Nucleus accumbens (tissue), 56 donors: Measurements from ENCODE around the gene FOXJ3.

ENCODE experiments used
- DNase-seq, 56 donors: peaks; one replicate each; lab custom pipeline; 2025; lab: John Stamatoyannopoulos, UW

FOXJ3 gene

DNA sequence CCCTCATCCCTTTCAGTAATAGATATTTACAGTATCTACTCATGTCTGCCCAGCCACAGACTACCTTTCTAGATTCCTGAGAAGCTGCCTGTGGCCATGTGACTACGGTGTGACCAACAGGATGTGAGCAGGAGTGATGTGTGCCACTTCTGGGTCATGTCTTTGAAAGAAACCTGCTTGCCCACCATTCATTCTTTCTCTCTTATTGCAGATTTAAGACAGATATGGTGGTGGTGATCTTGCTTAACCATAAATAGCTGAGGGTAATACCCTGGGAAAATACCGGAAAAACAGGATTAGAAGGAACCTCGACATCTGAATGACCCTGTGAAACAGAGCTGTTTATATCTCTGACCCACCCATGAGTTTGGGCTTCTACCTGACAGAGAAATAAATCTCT, 128.9 kb downstream of the FOXJ3 start:
- no peak for DNase-seq

DNA sequence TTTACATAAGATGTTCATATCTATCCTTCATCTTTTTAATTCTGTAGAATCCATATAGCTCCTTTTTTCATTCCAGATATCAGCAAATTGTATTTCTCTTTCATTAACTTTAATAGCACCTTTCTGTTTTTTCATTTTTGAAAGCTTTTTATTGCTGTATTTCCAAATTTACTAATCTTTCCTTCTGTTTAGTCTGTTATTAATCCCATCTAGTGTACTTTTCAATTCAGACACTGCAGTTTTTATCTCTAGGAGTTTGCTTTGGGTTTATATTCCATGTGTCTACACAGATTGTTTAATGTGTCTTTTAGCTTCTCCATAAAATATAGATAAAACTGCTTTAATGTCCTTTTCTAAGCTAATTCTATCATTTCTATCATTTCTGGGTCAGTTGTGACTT, 133.0 kb downstream of the FOXJ3 start:
- DNase-seq = no peak

DNA sequence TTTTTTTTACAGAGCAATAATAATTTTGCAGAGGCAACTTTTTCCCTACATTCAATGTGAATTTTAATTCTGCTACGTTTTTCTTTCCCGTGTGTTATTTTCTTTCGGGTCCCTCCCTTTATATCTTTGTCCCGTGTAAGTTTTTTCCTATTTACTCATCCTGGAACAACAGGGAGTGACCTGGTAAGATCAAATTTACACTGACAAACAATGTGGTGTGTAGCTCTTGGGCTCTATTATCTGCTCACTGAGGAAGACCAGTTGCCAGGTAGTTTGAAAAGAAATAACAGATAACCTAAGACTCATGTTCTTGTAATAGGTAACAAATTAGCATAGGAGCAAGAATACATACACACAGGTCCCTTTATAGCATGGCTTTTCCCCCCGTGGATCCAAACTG, 136.8 kb downstream of the FOXJ3 start:
- DNase-seq = no peak

DNA sequence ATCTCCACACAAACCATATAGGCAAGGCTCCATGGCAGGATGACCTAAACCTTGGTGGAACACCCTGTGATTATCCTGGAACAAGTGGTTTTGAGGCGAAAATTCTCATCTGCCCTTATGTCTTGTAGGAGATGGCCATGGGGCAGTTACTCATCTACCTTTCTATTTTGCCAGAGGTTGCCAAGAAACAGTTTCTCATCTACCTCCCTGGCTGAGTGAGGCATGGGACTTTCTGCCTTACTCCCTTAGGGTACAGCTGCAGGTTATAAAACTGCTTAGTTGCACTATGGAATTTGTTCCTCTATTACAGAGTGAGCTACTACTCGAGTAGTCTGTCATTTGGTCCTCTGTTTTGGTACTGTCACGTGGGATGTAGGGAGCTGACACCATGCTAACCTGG, 139.2 kb downstream of the FOXJ3 start:
- no peak for DNase-seq

DNA sequence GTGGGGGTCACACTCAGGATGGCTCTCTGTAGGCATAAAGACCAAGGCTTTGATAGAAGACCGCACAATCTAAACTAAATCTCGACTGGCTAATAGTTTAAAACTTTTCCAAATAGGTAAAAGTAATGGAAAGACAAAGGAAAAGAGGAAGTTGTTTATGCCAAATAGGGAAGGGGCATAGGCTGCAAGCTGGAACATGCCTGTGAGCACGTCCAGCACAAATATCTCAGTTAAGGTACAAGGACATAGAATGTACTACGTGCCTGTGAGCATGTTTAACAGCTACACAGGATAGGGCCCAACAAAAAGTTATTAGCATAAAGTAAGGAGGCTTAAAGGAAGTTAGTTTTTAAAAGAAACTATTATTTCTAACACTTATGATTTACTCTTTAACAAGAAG, 142.9 kb downstream of the FOXJ3 start:
- DNase-seq = no peak

DNA sequence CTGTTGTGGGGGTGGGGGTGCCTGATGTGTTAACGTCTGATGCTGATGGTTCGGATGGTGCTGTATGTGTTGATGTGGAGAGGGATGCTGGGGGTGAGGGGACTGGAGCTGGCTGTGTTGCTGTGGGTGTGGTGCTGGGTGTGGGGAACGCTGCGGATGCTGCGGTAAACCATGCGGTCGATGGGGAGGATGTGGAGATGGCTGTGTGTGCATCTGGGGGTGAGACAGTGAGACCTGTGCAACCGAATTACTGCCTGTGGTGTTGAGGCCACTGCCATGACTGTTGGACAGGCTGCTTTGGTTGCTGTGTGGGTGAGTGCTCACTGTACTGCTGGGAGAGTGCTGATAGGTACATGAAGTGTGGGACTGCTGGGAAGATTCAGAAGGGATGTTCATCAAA, 143.7 kb downstream of the FOXJ3 start:
- DNase-seq = no peak

DNA sequence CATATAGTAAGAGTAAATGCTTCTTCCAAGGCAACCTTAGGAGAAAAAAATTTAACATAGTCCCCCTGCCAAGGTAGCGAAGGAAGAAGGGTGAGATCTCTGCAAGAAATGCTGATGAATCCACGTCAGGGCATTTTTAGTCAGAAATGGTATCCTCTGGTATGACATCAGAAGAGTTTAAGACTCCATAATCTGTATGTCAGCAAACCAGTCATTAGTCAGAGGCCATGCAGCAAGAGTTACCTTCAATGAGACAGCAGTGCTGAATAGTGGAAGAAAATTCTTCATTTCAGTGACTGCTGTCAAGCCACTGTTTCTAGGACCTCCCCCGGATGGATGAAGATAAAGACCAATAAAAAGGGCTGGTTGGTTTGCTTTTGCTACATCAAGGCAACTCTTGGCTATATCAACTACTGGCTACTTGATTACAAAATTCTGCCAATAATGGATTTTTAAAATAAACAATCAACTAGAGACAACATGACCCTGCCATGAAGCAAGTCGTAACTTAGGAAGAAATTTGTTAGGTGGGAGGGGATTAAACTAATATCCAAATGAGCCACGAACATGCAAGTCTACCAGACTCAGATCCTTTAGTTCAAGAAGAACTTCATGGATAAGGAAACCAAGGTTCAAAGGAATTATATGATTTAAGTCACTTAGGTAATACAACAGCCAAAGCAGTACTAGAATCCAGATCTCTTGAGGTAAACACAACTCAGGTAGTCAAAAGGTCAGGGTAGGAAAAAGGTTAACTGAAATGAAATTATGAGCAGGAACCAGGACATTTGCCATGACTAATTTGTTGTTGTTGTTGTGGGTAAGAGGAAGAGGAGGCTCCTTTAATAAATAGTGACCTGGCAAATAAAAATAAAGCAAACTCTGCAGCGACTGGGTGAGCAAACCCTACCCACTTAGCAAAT, 144.8 kb downstream of the FOXJ3 start:
- DNase-seq = no peak

DNA sequence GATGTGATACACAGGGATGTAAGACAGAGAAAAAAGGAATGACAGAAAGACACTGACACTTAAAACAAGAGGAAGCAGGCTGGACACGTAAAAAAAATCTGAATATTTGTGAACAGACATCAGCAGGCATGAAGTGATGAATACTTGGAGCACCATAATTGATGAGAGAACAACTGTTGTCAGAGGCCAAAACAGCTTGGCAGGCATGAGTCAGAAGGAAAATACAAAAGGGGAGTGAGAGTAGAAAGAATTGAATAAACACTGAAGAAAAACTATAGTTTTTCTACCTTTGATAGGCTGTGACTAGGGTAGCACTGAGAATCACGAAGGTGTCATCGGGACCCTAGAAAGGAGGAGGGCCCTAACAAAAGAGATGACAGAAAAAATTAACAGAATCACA, 148.9 kb downstream of the FOXJ3 start:
- no peak for DNase-seq

DNA sequence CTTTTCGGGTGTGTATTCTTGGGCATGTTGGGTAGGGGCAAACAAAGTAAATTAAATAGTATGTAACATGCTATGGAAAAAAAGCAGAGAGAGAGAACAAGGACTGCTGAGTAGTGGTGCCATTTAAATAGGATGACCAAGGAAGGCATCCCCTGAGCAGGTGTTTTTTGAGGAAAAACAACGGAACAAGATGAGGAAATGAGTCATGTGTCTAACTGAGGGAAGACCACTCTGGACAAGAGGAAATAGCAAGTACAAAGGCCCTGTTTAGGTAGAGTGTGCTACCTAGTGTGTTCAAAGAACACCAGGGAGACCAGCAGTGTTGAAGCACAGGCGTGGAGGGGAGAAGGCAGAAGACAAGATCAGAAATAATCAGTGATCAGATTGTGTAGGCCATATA, 150.4 kb downstream of the FOXJ3 start:
- no peak for DNase-seq

DNA sequence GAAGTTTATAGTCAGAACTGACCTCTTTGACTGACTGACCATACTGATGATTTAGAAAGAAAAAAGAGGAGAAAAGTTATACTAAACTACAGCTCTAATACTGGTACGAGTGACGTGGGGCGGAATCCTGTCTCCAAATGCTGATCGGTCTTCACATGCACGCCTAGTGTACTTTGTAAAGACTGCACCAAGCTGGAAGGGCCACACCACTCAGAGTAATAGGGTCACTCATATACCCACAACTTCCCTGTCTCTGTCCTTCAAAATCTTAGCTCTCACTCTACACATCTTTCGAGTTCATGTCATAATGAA, 151.1 kb downstream of the FOXJ3 start:
- no peak for DNase-seq

DNA sequence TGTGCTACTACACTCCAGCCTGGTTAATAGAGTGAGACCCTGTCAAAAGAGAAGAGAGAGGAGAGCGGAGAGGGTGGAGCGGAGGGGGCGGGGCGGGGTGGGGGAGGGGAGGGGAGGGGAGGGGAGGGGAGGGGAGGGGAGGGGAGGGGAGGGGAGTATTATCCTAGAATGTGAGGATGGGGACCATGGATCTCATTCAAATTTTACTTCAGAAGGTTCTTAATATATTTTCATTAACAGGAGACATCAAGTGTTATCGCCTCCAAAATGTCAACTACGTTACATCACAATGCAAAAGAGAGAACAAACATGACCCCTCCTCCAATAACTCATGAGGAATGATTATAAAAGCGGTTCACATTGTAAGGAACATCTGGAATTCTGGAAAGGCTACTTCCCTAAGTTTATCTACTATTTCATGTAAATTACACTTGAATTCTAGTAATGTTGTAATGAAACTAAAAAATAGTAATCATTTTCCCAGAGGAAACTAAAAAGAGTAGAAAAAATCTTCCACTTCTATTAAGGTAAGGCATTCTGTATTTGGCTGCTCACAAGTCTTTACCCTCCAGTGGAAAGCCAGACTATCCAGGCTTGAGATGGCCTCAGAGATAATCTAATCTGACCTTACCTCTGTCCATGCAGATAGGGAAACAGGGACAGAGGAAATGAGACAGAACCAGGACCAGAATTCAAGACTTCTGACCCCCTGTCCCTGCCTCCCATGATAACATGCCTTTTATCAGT, 151.7 kb downstream of the FOXJ3 start:
- no peak for DNase-seq

DNA sequence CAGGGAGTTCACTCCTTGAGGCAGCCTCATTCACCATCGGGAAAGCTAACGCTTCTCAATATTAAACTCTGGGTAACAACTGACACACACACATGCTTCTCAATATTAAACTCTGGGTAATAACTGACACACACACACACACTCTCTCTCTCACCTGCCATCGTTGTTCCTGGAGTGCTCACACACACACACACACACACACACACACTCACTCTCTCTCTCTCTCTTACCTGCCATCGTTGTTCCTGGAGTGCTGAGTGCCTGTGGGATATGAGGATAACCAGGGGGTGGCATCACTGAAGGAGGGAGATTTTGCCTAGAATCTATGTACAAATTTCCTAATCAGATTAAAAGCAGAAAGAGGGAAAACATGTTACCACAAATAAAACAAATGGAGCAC, 153.3 kb downstream of the FOXJ3 start:
- DNase-seq = no peak

DNA sequence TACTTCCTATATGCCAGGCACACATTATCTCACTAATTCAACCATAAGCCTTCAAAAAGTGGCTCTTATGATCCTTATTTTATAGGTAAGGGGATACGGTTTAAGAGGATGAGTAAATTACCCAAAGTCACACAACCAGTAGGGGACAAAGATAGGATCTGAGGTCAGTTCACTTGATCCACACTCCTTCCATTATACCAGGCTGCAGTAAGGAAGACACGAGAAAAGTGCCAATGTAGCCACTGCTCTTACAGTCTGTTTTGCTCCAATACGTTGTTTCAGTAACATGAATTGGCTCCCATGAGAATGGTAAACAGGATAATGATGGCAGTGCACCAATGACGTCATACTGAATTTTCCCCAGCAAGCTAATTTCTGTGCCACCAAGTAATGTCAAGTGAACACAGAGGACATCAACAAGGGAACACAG, 155.1 kb downstream of the FOXJ3 start:
- no peak for DNase-seq

DNA sequence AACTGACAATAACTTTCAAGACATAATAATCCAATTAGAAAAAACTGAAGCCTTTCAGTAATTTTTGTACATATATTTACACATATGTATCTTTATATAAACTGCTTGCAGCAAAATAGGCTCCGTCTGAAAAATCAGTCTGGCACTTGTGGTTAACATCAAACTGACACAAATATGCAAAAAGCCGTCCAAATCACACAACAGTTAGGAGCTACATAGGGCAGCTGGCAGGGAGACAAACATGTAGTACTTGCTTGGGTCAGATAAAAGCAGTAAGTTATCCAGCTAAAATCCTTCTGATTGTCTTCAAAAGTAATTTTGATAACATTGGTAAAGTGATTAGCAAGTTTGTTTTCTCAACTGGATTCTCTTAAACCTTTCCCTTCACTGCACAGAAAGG, 155.8 kb downstream of the FOXJ3 start:
- no peak for DNase-seq

DNA sequence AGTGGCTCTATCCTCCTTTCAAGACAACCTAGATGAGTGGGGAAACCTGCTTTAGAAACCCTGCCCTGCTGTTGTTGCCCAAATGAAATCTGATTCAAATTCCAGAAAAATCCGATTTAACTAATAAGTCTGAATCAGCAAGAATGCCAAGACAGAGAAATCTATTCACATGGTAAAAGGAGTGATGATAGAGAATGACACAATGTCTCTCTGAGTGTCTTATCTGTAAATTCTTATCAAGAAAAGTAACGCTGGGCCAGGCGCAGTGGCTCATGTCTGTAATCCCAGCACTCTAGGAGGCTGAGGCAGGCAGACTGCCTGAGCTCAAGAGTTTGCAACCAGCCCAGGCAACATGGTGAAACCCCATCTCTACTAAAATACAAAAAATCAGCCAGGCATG, 156.8 kb downstream of the FOXJ3 start:
- no peak for DNase-seq

DNA sequence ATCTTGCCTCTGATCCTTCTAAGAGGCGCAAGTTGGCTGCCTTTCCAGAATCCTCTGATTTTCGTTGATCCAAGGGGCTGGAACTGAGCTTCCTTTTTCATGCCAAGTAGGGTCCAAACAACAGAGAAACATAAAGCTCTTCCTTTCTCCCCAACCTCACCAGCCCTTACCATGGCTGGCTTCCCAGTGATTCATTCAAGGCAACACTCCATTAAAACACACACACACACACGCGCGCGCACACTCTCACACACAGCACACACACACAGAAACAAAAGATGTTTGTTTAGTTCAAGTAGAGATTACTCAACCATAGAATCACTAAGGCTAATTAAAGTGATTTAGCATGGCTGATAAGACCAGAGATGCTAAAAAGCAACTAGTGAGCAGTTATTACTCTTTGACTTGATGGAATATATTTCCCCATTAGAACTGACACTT, 157.5 kb downstream of the FOXJ3 start:
- peak in 47 of 56 donors; percentile 7 to 88 (median 43) for DNase-seq

DNA sequence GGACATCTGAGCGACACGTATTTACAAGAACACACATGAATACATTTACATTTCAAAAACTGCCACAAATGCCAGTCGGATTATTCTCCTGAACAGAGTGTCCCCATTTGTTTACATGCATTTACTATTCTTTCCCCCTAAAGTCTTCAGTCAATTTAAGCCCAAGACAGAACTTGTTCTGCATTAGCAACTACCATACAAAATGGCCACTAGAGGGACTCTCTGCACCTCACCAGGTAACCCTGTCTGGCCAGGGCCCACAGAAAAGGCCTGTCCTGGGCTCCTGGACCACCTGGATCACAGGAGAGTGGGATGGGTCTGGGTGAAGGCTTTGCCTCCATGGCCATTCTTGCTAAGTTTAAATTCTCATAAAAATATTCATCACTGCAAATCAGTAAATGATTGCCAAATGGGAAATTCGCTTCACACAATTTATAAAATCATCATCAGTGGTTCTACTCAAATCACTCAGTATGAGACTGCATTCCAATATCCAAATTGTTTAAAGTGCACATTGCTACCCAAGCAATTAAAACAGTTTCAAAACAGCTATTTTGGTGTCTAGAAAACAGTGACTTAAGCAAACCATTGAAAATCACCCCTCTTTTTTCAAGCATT, 158.0 kb downstream of the FOXJ3 start:
- DNase-seq = peak in 6 of 56 donors; percentile 5 to 39 (median 10)

DNA sequence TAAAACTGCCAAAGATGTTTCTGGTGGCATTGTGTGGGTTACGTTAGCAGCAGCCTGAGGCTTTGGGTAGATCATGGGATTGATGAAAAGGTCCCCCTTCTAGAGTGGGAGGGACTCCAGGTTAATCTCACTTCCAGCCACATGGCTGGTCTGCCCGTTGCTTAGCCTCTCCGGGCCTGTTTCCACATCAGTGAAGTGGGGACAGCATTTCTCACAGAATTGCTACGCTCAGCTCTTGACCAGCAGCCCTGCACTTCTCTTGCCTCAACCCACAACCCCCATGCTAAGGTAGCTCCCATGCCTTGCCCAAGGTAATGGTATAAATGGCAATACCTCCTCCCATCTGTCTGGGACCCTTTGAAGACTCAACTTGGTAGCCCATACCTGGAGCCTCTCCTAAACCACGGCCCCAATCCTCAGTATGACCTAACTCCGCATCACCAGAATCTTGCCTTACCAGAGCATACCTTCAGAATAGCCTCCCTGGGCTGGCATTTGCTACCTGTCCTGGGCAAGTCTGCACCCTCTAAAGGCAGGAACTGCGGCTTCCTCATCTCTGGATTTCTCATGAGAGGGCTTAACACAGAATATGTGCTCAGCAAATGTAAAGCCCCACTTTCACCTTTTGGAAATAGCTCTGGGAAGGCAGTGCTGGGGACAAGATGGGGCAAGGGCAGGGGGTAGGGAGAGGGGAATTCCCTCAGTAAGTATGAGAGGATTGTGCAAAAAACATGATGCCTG, 159.6 kb downstream of the FOXJ3 start:
- no peak for DNase-seq

DNA sequence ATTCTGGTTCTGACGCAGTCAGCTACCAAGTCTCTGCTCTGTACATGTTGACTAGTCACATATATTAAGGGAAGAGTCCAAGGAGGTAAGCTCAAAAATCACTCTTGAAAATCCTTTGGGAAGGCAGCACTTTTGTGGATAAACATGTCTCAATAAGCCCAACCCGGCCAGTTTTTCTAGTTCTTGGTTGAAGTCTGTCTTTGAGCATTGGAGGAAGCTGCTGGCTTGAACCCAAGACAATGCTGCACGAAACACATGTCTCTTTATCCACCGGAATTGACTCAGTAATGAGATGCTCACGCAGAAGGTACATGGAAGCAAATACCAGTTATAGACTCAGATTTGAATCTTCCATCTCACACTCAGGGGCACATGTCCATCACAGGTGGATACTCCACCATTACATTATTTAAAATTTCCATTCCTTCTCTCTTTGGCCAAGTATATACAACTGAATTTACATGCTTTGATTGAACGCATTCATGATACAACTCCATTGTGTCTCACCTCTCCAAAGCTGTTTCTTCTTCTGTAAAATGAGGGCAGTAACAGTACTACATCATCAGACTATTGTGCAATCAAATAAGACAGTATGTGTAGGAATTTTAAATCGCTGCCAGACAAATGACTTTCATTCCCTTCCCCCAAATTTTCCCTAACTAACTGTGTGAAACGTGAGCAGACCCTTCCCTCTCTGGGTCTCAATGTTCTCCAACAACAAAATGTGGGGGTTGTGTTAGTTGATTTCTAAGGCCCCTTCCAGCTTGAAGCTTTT, 160.9 kb downstream of the FOXJ3 start:
- DNase-seq = no peak
